K562 (cell line): Measurements from ENCODE around the gene MYRIP.

Experiments
- CAMTA2 ChIP-seq: fragments of 250-450 bp; sonication (Bioruptor Pico); conservative IDR thresholded peaks from 2 replicates; pipeline ENCODE4 v1.5.1; 2022
- CHCHD3 ChIP-seq: fragments of 250-450 bp; sonication (Bioruptor Pico); IDR thresholded peaks from 2 replicates; pipeline ENCODE4 v2.1.2; 2022; ENCODE audit warnings: mild to moderate bottlenecking
- IFI16 ChIP-seq: fragments of 250-450 bp; sonication (Bioruptor Pico); IDR thresholded peaks from 2 replicates; pipeline ENCODE4 v2.1.2; 2022; ENCODE audit warnings: mild to moderate bottlenecking, inconsistent platforms
- JUN ChIP-seq, 2 experiments: sonication (generic) in 1 of 2; formaldehyde crosslinking in 1 of 2; IDR thresholded peaks; 2 replicates each; pipeline versions ENCODE4 v1.6.1 to v1.8.0; 2012 to 2022; ENCODE audit warnings: borderline replicate concordance in 2 of 2, mild to moderate bottlenecking in 2 of 2, improper control_type of control experiment in 1 of 2, low read depth in 1 of 2, low read length in 1 of 2, missing genetic modification reagents in 1 of 2
- L3MBTL2 ChIP-seq: fragments of 450-650 bp; IDR thresholded peaks from 2 replicates; pipeline ENCODE4 v1.6.1; 2016; ENCODE audit warnings: mild to moderate bottlenecking, moderate library complexity
- MED1 ChIP-seq: sonication (generic); formaldehyde crosslinking; IDR thresholded peaks from 2 replicates; pipeline ENCODE4 v1.8.1; 2023; ENCODE audit warnings: missing genetic modification reagents, borderline replicate concordance
- MXI1 ChIP-seq: IDR thresholded peaks from 2 replicates; pipeline ENCODE4 v1.6.1; 2011; ENCODE audit warnings: low read depth, mild to moderate bottlenecking, improper control_type of control experiment, low read length
- NFIC ChIP-seq: fragments of 450-650 bp; IDR thresholded peaks from 2 replicates; pipeline ENCODE4 v1.6.1; 2017; ENCODE audit warnings: mild to moderate bottlenecking, inconsistent platforms
- POU5F1 ChIP-seq: fragments of 150-350 bp; IDR thresholded peaks from 2 replicates; pipeline ENCODE4 v1.6.1; 2014; ENCODE audit warnings: borderline replicate concordance, low read length, low read depth, mild to moderate bottlenecking; ENCODE audit not compliant: partially characterized antibody
- RAD51 ChIP-seq: fragments of 450-650 bp; IDR thresholded peaks from 2 replicates; pipeline ENCODE4 v1.7.1; 2016; ENCODE audit warnings: low read depth, mild to moderate bottlenecking, borderline replicate concordance
- TCF7 ChIP-seq: sonication (generic); IDR thresholded peaks from 2 replicates; pipeline ENCODE4 v1.6.1; 2016; ENCODE audit warnings: antibody characterized with exemption, borderline replicate concordance

- TF ChIP-seq TCF7, result no peak
- no peak for TF ChIP-seq MXI1
- no peak for TF ChIP-seq CAMTA2 (CRISPR knock-in tag)
- TF ChIP-seq NFIC, result no peak
- TF ChIP-seq L3MBTL2, result no peak
- no peak for TF ChIP-seq MED1 (CRISPR knock-in tag)
- TF ChIP-seq JUN (IDR thresholded peaks at IDR 0.05; ENCODE audit: borderline replicate concordance, low read depth, low read length), result no peak
- no peak for TF ChIP-seq JUN (CRISPR knock-in tag; IDR thresholded peaks at IDR 0.05; ENCODE audit: borderline replicate concordance)
- no peak for TF ChIP-seq POU5F1
- no peak for TF ChIP-seq RAD51
- TF ChIP-seq IFI16 (CRISPR knock-in tag), result no peak
- no peak for TF ChIP-seq CHCHD3 (CRISPR knock-in tag)
Measured at GRCh38 chr3:40264451-40264850, 455.0 kb downstream of the MYRIP start.
